ENCODE data around the gene CHCHD4.

CHCHD4 gene

DNA sequence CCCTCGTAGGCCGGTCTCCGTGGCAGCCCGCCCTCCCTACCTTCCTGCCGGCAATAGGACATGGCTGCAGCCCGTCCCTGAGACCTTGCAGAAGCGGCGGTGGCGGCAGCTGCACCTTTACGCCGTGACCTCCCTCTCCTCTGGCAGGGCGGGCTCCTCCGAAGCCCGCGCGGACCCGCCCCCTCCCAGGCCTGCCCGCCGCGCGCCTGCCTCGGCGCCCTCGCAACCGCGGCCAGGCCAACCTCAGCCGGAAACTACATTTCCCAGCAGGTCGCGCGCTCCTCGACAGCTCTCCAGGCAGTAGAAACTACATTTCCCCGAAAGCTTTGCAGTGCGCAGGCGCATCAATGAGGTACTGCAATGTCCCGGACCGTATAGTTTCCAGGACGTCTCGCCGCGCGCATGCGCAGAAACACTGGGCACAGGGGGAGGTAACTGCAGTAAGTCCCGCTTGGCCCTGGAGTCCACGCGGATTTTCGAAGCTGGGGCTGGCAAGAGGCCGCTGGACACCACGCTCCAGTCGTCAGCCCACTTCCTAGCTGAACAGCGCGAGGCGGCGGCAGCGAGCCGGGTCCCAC lies at the start of gene CHCHD4, which contains the start of gene TMEM43:
Gene CHCHD4, minus strand, starts transcription at position 256 of the 578 bp plus-strand sequence. Its CDS starts 194 bp downstream, at position 62.
Gene TMEM43, plus strand, starts transcription at position 438 of the 578 bp plus-strand sequence. CDS start 142 bp downstream, outside the sequence.
- peak; percentile 100 for DNase-seq

DNA sequence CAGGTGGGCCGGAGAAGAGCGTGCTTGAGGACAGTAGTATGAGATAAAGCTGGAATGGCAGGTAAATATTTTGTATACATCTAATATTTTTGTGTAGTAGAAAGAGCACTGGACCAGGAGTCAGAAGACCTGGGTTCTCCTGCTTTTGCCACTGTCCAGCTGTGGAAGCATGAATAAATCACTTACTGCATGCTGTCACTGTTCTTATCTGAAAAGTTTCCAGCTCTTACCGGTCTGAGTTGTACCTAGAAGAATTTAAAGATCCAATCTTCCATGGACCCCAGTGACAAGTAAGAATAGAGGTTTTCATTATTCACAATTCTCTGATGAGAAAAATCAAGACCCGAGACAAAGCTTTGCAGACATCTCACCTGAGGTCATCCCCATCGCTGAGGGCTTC lies 47.8 kb upstream of the CHCHD4 start:
- DNase-seq = no peak

DNA sequence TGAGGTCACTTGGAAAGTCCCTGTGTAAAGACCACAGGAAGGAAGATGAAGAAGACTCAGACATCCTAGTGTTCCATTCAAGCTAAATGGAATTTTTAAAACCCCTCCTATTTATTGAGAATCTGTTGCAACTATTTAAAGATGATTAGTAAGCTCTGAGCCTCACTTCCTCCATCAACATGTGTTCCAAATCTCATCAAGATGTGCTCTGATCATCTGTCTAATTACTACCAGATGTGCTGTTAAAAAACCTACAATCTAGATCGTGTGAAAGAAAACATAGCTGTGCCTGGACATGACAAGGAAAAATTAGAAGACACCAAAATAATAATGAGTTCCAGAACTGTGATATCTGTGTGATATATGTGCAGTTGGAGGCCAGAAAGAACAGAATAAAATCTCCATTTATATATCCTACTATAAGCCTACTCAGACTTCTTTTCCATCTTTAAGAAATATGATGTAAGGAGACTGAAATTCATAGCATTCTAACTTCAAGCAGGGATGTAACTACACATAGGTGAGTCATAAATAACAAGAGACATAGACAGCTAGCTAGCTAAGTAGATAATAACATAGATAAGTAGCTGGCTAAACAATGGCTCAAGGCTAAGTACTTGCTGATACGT lies 46.0 kb upstream of the CHCHD4 start:
- DNase-seq = no peak

DNA sequence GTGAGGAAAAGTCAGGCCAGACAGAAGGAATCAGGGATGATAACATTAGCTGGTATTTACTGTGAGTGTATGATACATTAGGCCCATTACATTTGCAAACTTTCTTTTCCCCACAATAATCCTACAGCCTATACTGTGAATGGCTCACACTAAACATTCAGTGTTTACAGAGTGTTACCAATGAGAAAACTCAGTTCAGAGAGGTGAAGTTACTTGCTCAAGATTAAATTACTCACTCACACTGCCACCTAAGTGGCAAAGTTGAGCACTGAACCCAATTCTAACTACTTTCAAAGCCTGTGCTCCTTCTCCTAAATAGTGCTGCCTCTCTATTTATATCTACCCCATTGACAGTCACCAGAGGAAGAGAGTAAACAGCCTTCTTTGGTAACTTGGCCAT lies 45.2 kb upstream of the CHCHD4 start:
- no peak for DNase-seq

DNA sequence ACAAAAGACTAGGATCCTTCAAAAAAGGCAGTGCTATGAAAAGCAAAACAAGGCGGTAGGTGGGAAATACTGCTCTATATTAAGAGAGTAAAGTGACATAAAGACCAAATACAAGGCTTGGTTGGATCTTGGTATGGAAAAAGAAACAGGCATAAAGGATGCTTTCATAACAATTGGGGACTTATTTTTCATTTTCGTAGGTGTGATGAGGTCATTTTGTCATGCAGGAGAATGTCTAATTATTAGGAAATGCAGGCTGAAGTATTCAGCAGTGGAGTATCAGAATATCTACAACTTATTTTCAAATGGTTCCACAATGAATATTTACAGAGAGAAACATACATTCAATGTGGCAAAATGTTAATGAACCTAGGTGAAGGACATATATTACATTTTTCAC lies 44.8 kb upstream of the CHCHD4 start:
- DNase-seq = no peak

DNA sequence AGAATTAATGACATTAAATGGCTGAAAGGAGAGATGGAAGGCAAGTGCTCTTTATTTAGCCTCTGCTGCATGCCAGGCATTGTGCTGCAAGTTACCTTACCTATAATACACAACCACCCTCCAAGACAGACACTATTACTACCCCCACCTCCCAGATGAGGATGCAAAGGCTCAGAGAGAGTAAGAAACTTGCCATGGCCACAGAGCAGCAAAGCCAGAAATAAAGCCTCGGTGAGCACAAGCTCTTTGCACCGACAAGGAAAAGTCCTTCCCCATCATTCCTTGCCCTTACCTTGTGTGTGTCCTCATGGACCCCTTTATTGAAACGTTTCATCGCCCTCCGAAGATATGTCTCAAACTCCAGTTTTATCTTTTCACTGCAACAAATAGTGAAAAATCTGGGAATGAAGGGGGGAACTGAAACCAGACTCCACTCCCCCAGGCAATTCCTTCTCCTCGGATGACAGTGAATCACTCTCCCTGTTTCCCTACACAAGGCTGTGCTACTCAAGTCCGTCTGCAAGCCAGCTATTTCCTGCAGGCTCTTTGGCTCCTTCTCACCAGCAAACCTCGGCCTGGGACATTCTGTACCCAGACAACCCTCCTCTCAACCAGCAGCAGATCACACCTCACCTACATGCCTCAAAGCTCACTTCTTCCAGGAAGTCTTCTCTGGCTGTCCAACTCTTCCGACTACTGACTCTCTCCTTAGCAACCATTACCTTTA lies 42.4 kb upstream of the CHCHD4 start:
- no peak for DNase-seq

DNA sequence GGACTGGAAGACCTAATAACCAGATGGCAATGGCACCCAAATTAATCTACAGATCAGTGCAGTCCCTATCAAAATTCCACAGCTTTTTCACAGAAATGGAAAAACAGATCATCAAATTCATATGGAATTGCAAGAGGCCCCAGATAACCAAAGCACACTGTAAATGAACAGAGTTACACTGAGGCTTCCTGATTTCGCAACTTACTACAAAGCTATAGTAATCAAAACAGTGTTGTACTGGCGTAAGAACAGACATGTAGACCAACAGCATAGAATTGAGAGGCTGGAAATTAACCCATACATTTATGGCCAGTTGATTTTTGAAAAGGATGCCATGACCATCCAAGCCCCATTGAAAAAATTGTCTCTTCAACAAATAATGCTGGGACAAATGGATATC lies 37.5 kb upstream of the CHCHD4 start:
- no peak for DNase-seq

DNA sequence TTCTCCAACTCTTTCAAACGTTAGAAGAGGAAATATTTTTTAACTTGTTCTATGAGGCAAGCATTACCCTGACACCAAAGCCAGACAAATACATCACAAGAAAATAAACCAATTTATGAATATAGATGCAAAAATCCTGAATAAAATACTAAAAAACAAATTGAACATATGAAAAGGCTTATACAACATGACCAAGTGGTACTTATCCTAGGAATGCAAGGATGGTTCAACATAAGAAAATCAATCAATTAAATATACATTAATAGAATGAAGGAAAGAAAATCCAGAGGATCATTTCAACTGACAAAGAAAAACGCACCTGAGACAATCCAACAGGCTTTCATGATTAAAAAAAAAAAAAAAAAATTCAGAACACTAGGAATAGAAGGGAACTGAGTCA lies 36.6 kb upstream of the CHCHD4 start:
- DNase-seq = no peak

DNA sequence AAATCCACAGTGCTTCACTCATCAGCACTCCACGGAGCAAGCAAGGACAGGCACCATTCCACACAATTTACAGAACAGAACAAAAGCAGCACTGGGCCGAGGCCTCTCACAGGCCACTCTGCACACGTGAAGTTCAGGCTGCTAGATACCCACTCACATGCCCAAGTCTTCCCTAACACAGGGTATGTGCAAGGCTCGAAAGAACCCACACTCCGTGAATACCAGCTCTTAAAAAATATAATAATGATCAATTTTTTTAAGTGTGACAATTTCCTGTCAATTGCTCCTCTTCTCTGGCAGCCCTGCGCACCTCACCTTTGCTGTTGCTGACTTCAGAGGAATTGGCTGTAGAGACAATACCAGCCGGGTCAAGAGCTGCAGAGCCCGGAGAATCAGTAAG lies 34.8 kb upstream of the CHCHD4 start:
- DNase-seq = no peak

DNA sequence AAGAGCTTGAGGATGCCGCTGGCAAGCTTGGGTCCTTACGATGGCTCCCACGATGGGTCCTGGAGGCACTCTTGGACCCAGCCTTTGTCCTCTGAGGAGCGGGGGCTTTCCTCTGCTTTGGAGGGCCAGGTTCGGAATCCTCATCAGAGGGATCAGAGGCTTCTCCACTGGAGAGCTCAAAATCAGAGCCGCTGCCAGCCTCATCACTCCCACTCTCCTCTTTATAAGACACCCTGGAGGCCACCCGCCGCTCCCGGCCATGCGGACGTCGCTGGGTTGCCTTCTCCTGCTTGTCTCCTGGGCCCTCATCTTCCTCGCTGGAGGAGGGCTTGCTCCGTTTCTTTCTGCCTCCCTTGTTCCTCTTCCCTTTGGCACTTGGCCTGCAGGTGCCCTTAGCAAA lies 33.7 kb upstream of the CHCHD4 start:
- DNase-seq = no peak

DNA sequence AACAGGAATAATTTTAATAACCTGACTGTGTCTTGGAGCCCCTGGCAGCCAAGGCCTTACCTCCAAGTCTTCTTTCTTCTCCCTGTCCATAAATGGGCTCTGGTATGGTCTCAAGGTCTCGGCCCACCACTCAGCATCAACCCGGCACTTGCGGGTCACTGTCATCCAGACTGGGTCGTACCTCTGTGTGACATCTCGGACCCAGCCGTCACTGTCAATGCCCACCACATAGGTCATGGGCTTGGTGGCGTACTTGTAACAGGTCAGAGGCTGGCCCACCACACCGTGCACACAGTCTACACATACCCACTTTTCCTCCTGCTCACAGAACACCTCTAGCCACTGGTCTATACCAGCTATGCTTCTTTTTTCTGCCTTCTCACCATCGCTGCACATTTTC lies 33.3 kb upstream of the CHCHD4 start:
- no peak for DNase-seq

DNA sequence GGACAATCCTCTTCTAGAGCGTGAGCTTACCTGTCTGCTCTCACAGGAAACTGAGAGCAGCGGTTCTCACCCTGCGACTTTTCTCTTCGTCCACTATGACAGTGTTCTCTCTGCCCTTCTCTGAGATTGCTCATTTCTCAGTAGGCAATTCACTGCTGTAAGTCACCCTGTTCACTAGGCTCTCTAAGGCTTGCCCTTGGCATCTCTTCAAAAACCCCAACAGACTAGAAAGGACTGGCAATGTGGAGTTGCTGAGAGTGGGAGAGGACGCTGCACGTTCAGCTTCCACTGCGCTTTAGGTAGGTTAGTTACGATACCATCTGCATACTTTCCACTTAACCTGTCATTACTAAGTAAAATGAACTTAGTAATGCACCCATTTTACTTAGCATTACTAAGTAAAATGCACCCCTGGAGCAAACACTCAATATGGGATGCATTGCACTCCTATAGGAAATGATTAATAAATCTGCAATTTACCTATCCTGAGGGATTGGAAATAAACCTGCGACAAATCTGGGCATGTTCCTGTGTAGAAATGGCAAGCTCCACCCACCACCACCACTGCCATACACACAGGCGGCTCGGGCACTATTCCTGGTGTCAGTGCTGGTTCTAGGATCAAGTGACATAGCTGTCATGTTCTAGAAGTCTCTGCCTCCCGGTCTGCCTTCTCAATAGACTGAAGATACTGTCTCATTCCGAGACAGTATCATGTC lies 32.3 kb upstream of the CHCHD4 start:
- no peak for DNase-seq

DNA sequence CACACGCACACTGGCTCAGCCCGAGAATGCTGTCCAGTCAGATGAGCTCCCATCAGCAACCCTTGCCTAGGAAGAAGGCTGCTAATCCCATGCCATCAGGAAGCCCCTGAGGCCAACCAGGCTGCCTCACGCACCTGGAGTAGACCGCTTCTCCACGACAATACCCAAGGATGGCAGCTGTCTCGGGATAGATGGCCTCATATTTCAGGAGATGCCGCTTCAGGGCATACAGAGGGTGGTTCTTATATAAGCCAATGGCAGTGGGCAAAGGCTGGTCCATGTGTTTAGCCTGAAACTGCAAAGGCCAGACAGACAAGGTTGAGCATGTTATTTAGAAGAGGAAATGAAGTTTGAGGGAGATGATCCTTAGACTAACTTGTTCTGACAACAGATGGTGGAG lies 31.5 kb upstream of the CHCHD4 start:
- DNase-seq = no peak

DNA sequence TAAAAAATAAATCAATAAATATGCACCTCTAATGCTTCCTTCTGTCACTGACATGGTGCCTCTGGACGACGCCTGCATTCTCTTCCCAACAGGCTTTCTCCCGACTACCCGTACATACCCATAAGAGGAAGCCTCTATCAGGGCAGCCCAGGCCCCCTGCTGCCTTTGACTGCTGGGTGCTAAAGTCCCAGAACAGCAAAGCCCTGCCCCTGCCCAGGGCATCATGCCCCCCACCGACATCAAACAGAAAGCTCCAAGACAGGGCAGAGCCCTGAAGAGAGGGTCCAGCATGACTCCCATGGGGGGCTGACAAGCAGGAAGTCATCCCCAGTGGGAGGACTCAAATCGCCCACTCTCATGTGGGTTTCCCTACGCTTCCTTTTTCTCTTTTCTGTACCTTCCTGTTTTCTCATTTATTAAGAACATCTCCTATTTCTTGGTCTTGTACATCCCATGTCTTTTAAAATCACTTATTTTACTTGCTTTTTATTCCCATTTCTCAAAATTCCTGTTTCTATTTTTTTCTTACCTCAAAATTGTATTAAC lies 30.3 kb upstream of the CHCHD4 start:
- DNase-seq = no peak

DNA sequence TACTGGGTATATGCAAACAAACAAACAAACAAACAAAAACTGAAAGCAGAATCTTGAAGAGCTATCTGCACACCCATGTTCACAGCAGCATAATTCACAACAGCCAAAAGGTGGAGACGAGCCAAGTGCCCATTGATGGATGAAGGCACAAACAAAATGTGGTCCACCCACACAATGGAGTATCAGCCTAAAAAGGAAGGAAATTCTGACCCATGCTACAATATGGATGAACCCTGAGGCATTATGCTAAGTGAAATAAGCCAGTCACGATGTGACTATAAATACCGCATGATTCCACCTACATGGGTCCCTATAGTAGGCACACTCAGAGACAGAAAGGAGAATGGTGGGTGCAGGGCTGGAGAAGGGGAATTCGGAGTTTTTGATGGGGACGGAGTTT lies 29.6 kb upstream of the CHCHD4 start:
- no peak for DNase-seq

DNA sequence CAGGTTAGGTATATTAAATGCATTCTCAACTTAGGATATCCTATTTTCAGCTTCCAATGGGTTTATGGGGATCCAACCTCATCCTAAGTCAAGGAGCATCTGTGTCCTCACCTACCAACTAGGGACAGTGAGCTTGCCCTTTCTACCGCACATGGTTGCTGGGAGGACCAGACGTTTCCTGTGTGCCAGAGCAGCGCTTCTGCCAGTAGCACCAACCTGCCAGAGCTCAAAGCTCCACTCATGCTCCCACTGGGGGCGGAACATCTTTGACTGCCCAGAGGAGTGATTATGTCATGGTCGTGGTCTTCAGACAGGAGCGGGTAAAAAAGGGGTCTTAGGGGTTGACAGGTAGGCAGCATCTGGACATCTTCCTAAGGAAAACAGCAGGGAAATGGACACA lies 29.0 kb upstream of the CHCHD4 start:
- no peak for DNase-seq

DNA sequence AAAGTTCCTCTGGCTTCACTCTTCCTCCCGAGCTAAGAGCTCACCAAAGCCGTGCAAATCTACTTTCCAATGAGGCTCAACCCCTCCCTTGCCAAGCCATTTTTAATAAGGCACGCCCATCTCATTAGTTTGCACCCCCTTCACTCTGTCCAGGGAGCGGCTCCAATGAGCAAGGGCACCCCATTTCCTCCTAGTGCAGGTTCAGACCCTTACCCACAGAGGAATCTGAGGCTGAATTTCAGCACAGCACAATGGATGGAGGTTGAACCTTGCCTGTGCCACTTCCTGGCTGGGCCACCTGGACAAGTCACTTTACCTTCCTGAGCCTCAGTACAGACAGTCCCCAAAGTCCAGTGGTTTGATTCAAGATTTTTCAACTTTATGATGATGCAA lies 28.3 kb upstream of the CHCHD4 start:
- no peak for DNase-seq

DNA sequence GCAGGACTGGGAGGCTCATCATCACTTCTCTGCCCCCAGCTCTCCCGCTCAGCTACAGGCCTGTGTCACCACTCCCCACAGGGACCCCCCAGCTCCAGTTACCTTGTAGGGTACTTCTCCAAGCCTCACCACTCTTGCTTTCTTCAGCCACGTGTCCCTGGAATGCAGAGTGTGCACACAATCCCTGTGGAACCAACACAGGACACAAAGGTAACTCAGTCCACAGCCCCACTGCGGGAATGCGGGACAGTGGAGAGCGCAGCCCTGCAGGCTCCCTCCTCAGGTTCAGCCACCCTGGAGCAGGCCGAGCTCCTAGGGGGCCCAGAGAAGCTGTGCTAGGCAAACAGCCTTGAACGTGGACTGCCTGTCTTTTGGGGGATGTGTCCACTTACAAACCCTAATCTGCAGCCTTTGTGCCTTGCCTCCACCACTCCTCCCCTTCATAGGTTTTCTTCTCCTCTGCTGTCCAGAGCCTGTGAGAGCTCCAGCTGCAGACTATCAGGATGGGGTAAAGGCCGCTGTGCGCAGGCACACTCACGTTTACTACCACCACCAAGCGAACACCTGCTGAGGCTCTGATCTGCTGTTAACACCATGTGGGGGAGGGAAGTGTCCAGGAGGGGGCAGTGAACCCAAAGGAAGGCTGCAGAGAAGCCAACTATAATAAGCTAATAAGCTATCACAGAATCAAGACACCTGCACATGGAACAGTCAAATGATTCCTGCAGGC lies 27.7 kb upstream of the CHCHD4 start:
- no peak for DNase-seq

DNA sequence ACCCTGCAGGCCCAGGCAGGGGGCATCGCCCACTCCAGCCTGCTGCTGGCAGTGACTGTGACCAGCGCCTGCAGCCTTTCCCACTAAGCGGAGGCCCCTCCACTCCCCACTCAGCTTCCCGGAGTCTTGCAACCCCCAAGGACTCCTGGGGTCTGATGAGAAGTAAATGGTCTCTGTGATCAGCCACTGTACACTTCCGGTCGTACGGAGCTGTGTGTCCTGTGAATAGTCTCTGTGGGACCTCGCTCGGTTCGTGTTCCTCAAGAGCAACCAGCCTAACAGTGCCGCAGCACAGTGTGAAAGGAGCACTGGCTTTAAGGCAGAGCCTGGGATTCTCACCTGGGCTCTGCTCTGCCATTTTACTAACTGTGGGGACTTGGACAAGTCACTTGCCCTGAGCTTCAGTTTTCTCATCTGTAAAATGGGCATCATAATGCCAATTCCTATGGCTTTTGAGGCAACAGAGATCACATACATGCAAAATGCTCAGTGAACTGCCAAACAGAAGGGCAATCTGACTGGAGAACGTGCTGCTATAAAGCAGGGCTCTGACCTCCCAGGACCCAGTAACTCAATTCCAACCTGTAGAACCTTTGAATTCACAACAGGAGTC lies 26.9 kb upstream of the CHCHD4 start:
- DNase-seq = no peak

DNA sequence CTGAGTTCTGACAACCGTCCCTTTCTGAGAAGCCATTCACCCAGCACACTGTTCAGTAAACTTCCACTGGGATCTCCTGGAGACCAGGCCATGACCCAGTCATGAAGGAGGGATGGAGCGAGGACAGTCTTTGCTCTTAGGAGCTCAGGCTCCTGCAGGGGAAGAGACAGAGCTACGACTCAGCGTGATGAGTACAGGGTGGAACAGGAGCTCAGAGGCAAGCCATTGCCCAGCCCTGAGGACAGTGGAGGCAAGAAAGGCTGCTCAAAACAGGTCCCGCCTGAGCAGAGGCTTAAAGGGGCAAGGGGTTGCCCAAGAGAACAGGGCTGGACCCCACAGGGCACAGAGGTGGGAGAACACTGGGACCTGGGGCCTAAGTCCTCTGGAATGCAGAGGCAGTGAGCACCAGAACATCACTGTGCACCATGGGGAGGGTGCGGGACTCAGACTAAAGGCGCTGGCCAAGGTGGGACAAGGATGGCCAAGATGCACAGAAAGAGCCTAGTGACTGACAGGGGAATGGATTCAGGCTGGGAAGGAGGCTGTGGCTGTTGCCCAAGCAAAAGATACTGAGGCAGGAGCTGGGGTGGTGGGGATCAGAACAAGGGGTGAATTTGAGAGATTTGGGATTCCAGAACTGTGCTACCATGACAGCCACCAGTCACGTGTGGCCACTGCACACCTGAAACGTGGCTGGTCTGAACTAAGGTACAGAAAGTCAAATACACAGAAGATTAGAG lies 26.0 kb upstream of the CHCHD4 start:
- DNase-seq = no peak

DNA sequence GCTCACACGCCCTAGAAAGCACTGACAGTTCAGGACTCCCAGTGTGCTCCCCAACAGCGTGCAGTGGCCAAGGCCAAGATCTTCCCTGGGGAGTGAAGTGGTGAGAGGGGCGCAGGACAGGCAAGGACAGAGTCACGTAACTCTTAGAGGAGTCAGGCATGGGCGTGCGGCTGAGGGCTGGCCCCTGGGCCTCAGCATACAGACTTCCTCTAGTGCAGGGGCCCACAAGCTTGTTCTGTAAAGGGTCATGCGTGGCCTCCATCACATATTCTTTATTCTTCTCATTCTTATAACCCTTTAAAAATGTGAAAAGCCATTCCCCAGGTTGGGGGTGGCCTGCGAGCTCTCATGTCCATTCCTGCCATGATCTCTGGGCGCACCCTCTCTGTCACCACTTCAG lies 25.4 kb upstream of the CHCHD4 start:
- DNase-seq = no peak
